Gastrocnemius medialis (tissue), 4 donors: Measurements from ENCODE around the gene CA10. TPM values are rescaled to one million over a fixed set of nuclear protein-coding genes. Genes with fewer than 3 reads are reported as not detected.

Source experiments
- ATAC-seq, 2 donors: fragments of 150-250 bp; one replicate each; pipeline ENCODE4 v1.9.1; 2016
- DNase-seq, 2 donors: peaks; one replicate each; pipeline ENCODE4 v3.0.0-alpha.2; 2019
- H3K27ac ChIP-seq, 4 donors: fragments of 200-600 bp; sonication (generic); 1 replicate in 1 of 4; 2 replicates in 3 of 4; pipeline ENCODE4 v1.5.1; 2016 to 2018; ENCODE audit warnings: mild to moderate bottlenecking in 2 of 4, moderate library complexity in 1 of 4
- H3K27me3 ChIP-seq, 3 donors: fragments of 200-600 bp; sonication (generic) in 2 of 3; 1 replicate in 1 of 3; 2 replicates in 2 of 3; pipeline versions ENCODE4 v1.5.1 to v1.6.0; 2016 to 2019; ENCODE audit warnings: mild to moderate bottlenecking in 1 of 3, moderate library complexity in 1 of 3
- H3K36me3 ChIP-seq, 2 donors: fragments of 200-600 bp; sonication (generic) in 1 of 2; one replicate each; pipeline ENCODE4 v1.5.1; 2017 to 2018
- H3K4me1 ChIP-seq, 2 donors: fragments of 200-600 bp; sonication (generic) in 1 of 2; one replicate each; pipeline ENCODE4 v1.5.1; 2016 to 2017; ENCODE audit warnings: mild to moderate bottlenecking in 2 of 2
- H3K4me3 ChIP-seq, 4 donors: fragments of 200-600 bp; sonication (generic) in 3 of 4; 1 replicate in 1 of 4; 2 replicates in 3 of 4; pipeline ENCODE4 v1.5.1; 2016 to 2019; ENCODE audit warnings: mild to moderate bottlenecking in 2 of 4
- H3K9me3 ChIP-seq, 3 donors: fragments of 200-600 bp; sonication (generic) in 2 of 3; 1 replicate in 1 of 3; 2 replicates in 2 of 3; pipeline ENCODE4 v1.5.1; 2016 to 2019
- CTCF ChIP-seq, 5 experiments: fragments of 450-650 bp in 3 of 5; fragments of 200-600 bp in 2 of 5; sonication (generic) in 2 of 5; IDR thresholded peaks in 4 of 5; conservative IDR thresholded peaks in 1 of 5; 1 replicate in 4 of 5; 2 replicates in 1 of 5; pipeline ENCODE4 v1.5.1; 2016 to 2019; ENCODE audit warnings: antibody characterized with exemption in 5 of 5, mild to moderate bottlenecking in 3 of 5, moderate library complexity in 3 of 5
- POLR2A ChIP-seq, 2 donors: fragments of 450-650 bp; IDR thresholded peaks; one replicate each; pipeline ENCODE4 v1.6.1; 2017; ENCODE audit warnings: antibody characterized with exemption in 2 of 2, mild to moderate bottlenecking in 2 of 2, moderate library complexity in 2 of 2
- in situ Hi-C, 4 donors: fragments of 200-750 bp; cut with MboI; loops; one replicate each; pipeline versions ENCODE4 v1.15.0 to v1.8.0; 2017; ENCODE audit warnings: low sequenced_read_pairs in 4 of 4
- intact Hi-C: fragments of 100-400 bp; cut with DNase I; formaldehyde crosslinking; loops from one replicate; pipeline ENCODE4 v1.15.1; 2023; ENCODE audit warnings: low total_unique reads
- total RNA-seq, 4 donors: library from RNA; depleted of rRNA; stranded (reverse); fragments of >200 nt; gene quantifications; one replicate each; pipeline versions ENCODE4 v1.1.0 to v1.2.3, GENCODE V29; 2016

Gene CA10
- total RNA-seq, 4 donors from 2014 or later = not detected

- Histone ChIP-seq H3K4me3 (no peak overlapping the region), H3K27me3 (no peaks in the 10 kb centered on the region), H3K4me1 (no peaks in the 10 kb centered on the region), H3K27ac (no peak overlapping the region), H3K36me3 (no peaks in the 10 kb centered on the region), H3K9me3 (no peaks in the 10 kb centered on the region)
- ATAC-seq = no peak
- in situ Hi-C loops = no loop called here
- DNase-seq = no peak
- no peak for TF ChIP-seq CTCF (IDR thresholded peaks at IDR 0.05 in 4 of 5, conservative IDR thresholded peaks at IDR 0.05 in 1 of 5)
- intact Hi-C loops = no loop called here
Measured at GRCh38 chr17:51674579-51675255, 483.8 kb downstream of the CA10 start.

GRCh38 chr17:51673070-51673469 lies 485.4 kb downstream of the CA10 start:
- in situ Hi-C loops = no loop called here
- DNase-seq = no peak

GRCh38 chr17:51672065-51672464 lies 486.4 kb downstream of the CA10 start:
- H3K36me3 ChIP-seq = no peaks in the 10 kb centered on the region
- no peak for TF ChIP-seq POLR2A (IDR thresholded peaks at IDR 0.05)
- TF ChIP-seq CTCF (IDR thresholded peaks at IDR 0.05 in 4 of 5, conservative IDR thresholded peaks at IDR 0.05 in 1 of 5) = no peak
- in situ Hi-C loops = no loop called here
- DNase-seq = no peak
- no peak for ATAC-seq
- H3K4me3 ChIP-seq = no peak overlapping the region
- H3K27ac ChIP-seq = no peak overlapping the region
- no peaks in the 10 kb centered on the region for H3K4me1 ChIP-seq
- no peaks in the 10 kb centered on the region for H3K9me3 ChIP-seq
- no peaks in the 10 kb centered on the region for H3K27me3 ChIP-seq
- intact Hi-C loops = no loop called here

More at GRCh38 chr17:51673070-51673469, 485.4 kb downstream of the CA10 start:
- TF ChIP-seq POLR2A (IDR thresholded peaks at IDR 0.05) = no peak
- TF ChIP-seq CTCF (IDR thresholded peaks at IDR 0.05 in 4 of 5, conservative IDR thresholded peaks at IDR 0.05 in 1 of 5) = no peak
- no peaks in the 10 kb centered on the region for H3K4me1 ChIP-seq
- intact Hi-C loops = no loop called here
- H3K27me3 ChIP-seq = no peaks in the 10 kb centered on the region
- no peak overlapping the region for H3K4me3 ChIP-seq
- no peak for ATAC-seq
- H3K36me3 ChIP-seq = no peaks in the 10 kb centered on the region
- H3K9me3 ChIP-seq = no peaks in the 10 kb centered on the region
- no peak overlapping the region for H3K27ac ChIP-seq

- intact Hi-C loops = no loop called here
- H3K4me1 ChIP-seq = no peaks in the 10 kb centered on the region
- H3K36me3 ChIP-seq = no peaks in the 10 kb centered on the region
- no peak overlapping the region for H3K27ac ChIP-seq
- TF ChIP-seq CTCF (IDR thresholded peaks at IDR 0.05 in 4 of 5, conservative IDR thresholded peaks at IDR 0.05 in 1 of 5) = no peak
- TF ChIP-seq POLR2A (IDR thresholded peaks at IDR 0.05) = no peak
- H3K4me3 ChIP-seq = no peak overlapping the region
- no peak for ATAC-seq
- H3K27me3 ChIP-seq = no peaks in the 10 kb centered on the region
- in situ Hi-C loops = no loop called here
- no peaks in the 10 kb centered on the region for H3K9me3 ChIP-seq
- no peak for DNase-seq
Measured at GRCh38 chr17:51670899-51671298, 487.6 kb downstream of the CA10 start.

GRCh38 chr17:51668963-51669246 lies 489.6 kb downstream of the CA10 start:
- Histone ChIP-seq H3K36me3 (no peaks in the 10 kb centered on the region), H3K9me3 (no peaks in the 10 kb centered on the region), H3K27me3 (no peaks in the 10 kb centered on the region), H3K4me3 (no peak overlapping the region), H3K27ac (no peak overlapping the region), H3K4me1 (no peaks in the 10 kb centered on the region)
- intact Hi-C loops = no loop called here
- in situ Hi-C loops = no loop called here
- ATAC-seq = no peak
- no peak for DNase-seq
- TF ChIP-seq CTCF (IDR thresholded peaks at IDR 0.05 in 4 of 5, conservative IDR thresholded peaks at IDR 0.05 in 1 of 5) (no peak), POLR2A (IDR thresholded peaks at IDR 0.05) (no peak)
